HEK293T (cell line): ENCODE results near the gene MFAP2.

ENCODE experiments used
- CTCF ChIA-PET: fragments of 350-600 bp; formaldehyde crosslinking; extraction: SDS; loops from one replicate; lab custom pipeline; 2021; ENCODE audit warnings: antibody characterized with exemption, inconsistent platforms; lab: Yijun Ruan, JAX
- POLR2A ChIA-PET: fragments of 350-600 bp; formaldehyde crosslinking; extraction: SDS; loops from one replicate; lab custom pipeline; 2020; ENCODE audit warnings: antibody characterized with exemption, inconsistent platforms; lab: Yijun Ruan, JAX
- DNase-seq: peaks from one replicate; pipeline ENCODE4 v3.0.0; 2012; ENCODE audit warnings: mixed read lengths; ENCODE audit errors: extremely low spot score
- ARNT ChIP-seq: fragments of 450-650 bp; IDR thresholded peaks from 2 replicates; pipeline ENCODE4 v1.6.1; 2017; ENCODE audit warnings: mild to moderate bottlenecking
- BHLHE40 ChIP-seq: fragments of 450-650 bp; IDR thresholded peaks from 2 replicates; pipeline ENCODE4 v1.6.1; 2016; ENCODE audit warnings: mild to moderate bottlenecking, moderate library complexity, borderline replicate concordance
- CTBP1 ChIP-seq: fragments of 450-650 bp; IDR thresholded peaks from 2 replicates; pipeline ENCODE4 v1.6.1; 2016; ENCODE audit warnings: borderline replicate concordance
- ELF4 ChIP-seq: fragments of 450-650 bp; IDR thresholded peaks from 2 replicates; pipeline ENCODE4 v1.6.1; 2017; ENCODE audit warnings: antibody characterized with exemption
- FOXA1 ChIP-seq: fragments of 450-650 bp; IDR thresholded peaks from 2 replicates; pipeline ENCODE4 v1.6.1; 2016; ENCODE audit warnings: mild to moderate bottlenecking
- FOXK2 ChIP-seq: fragments of 450-650 bp; IDR thresholded peaks from 2 replicates; pipeline ENCODE4 v1.6.1; 2016; ENCODE audit warnings: mild to moderate bottlenecking
- FOXM1 ChIP-seq: fragments of 450-650 bp; IDR thresholded peaks from 2 replicates; pipeline ENCODE4 v1.6.1; 2017; ENCODE audit warnings: mild to moderate bottlenecking, borderline replicate concordance
- HDGF ChIP-seq: fragments of 450-650 bp; IDR thresholded peaks from 2 replicates; pipeline ENCODE4 v1.6.1; 2017; ENCODE audit warnings: antibody characterized with exemption, borderline replicate concordance
- L3MBTL2 ChIP-seq: fragments of 450-650 bp; conservative IDR thresholded peaks from 2 replicates; pipeline ENCODE4 v1.6.1; 2016; ENCODE audit warnings: mild to moderate bottlenecking
- LEF1 ChIP-seq: fragments of 450-650 bp; IDR thresholded peaks from 2 replicates; pipeline ENCODE4 v1.6.1; 2017; ENCODE audit warnings: mild to moderate bottlenecking, borderline replicate concordance
- NFRKB ChIP-seq: fragments of 450-650 bp; IDR thresholded peaks from 2 replicates; pipeline ENCODE4 v1.6.1; 2016; ENCODE audit warnings: mild to moderate bottlenecking, moderate library complexity
- SP1 ChIP-seq: fragments of 450-650 bp; IDR thresholded peaks from 2 replicates; pipeline ENCODE4 v1.6.1; 2017
- SUZ12 ChIP-seq: fragments of 450-650 bp; IDR thresholded peaks from 2 replicates; pipeline ENCODE4 v1.6.1; 2016; ENCODE audit warnings: mild to moderate bottlenecking
- TARDBP ChIP-seq: fragments of 450-650 bp; IDR thresholded peaks from 2 replicates; pipeline ENCODE4 v1.6.1; 2016
- ZNF384 ChIP-seq: fragments of 450-650 bp; IDR thresholded peaks from 2 replicates; pipeline ENCODE4 v1.6.1; 2016
- TF ChIP-seq, protein P1 (sequence below): fragments of 450-650 bp; IDR thresholded peaks from 2 replicates; pipeline ENCODE4 v1.6.1; 2016

MFAP2 gene

DNA sequence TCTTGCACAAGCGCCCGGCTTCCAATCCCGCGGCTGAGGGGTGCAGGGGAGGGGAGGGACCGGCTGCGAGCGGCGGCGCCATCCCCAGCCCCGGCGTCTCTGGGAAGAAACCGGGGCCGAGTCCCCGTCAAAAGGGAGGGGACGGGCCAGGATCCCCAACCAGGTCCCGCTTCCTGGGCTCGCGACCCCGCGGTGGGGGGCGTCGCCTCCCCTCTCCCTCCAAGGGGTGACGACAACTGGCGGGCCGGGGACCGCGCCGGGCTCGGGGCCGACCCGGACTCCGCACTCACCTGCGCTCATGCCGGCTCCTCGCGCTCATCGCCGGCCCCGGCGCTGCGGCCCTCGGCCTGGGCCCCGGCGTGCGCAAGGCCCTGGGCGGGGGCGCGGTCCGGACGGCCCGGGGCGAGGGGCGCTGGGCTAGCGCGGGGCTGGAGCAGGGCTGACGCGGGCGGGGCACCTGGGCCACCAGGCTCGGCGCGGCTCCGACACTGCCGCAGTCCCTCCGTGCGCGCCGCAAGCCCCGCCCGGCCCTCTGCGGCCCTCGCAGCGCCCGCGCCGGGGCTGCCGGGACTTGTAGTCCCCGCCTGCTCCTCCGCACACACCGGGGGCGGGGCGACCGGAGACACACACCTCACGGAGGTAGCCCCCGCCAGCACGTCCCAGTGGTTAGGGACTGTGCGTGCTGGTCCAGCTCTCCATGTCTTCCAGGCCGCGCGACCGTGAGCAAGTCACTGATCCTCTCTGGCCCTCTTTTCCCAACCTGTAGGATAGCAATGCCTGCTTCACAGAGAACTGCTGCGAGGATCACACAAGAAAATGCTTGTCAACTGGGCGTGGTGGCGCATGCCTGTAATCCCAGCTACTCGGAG is 31.3 kb upstream of the MFAP2 start, which contains the start of gene ATP13A2:
Gene ATP13A2, minus strand, starts transcription at position 490 of the 869 bp plus-strand sequence. Its CDS starts 190 bp downstream, at position 300.
- TF ChIP-seq FOXM1 (peak; percentile 57; the same call in 1 of the 2 replicates), TARDBP (no peak), FOXK2 (no peak), BHLHE40 (no peak)
- POLR2A ChIA-PET, result interaction anchor here (1.2 kb wide), 1 partner anchor 11 kb away, joined by 6 read pairs; no protein-coding TSS in a partner anchor
- peak; percentile 92 for DNase-seq
- CTCF ChIA-PET, result interaction anchor here (0.6 kb wide), 1 partner anchor 25 kb away, joined by 3 read pairs; no protein-coding TSS in a partner anchor

GRCh38 chr1:17011092-17011438 is 30.6 kb upstream of the MFAP2 start:
- POLR2A ChIA-PET, result no interaction called here
- CTCF ChIA-PET, result interaction anchor here (1.0 kb wide), 1 partner anchor 24 kb away, joined by 4 read pairs; no protein-coding TSS in a partner anchor
- TF ChIP-seq ZNF384 (no peak), FOXM1 (no peak)
- DNase-seq, result no peak

- ChIA-PET POLR2A (no interaction called here), CTCF (interaction anchor here (0.6 kb wide), 2 partner anchors 28 to 47 kb away, joined by 4 to 10 read pairs; no protein-coding TSS in a partner anchor)
- DNase-seq, result no peak
- TF ChIP-seq ELF4 (no peak), ZNF384 (no peak), LEF1 (no peak), ARNT (no peak), SUZ12 (no peak), FOXM1 (no peak), FOXA1 (no peak), CTBP1 (no peak)
Observed at GRCh38 chr1:17009706-17010105, 29.3 kb upstream of the MFAP2 start.

- POLR2A ChIA-PET, result interaction anchor here (1.1 kb wide), 1 partner anchor 106 kb away, joined by 3 read pairs; no protein-coding TSS in a partner anchor
- CTCF ChIA-PET, result no interaction called here
- no peak for TF ChIP-seq LEF1
- no peak for TF ChIP-seq L3MBTL2
- TF ChIP-seq BHLHE40, result no peak
- TF ChIP-seq ELF4, result no peak
- TF ChIP-seq SP1, result no peak
- no peak for TF ChIP-seq HDGF
- TF ChIP-seq, protein P1, sequence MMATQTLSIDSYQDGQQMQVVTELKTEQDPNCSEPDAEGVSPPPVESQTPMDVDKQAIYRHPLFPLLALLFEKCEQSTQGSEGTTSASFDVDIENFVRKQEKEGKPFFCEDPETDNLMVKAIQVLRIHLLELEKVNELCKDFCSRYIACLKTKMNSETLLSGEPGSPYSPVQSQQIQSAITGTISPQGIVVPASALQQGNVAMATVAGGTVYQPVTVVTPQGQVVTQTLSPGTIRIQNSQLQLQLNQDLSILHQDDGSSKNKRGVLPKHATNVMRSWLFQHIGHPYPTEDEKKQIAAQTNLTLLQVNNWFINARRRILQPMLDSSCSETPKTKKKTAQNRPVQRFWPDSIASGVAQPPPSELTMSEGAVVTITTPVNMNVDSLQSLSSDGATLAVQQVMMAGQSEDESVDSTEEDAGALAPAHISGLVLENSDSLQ, result no peak
- no peak for DNase-seq
Observed at GRCh38 chr1:17008208-17008855, 27.9 kb upstream of the MFAP2 start.

GRCh38 chr1:17007121-17007520 is 26.7 kb upstream of the MFAP2 start:
- CTCF ChIA-PET, result no interaction called here
- no peak for DNase-seq
- no peak for TF ChIP-seq CTBP1
- TF ChIP-seq SP1, result no peak
- TF ChIP-seq HDGF, result no peak
- no peak for TF ChIP-seq ELF4
- TF ChIP-seq LEF1, result no peak
- no peak for TF ChIP-seq FOXM1
- TF ChIP-seq BHLHE40, result no peak
- TF ChIP-seq ARNT, result no peak
- no peak for TF ChIP-seq ZNF384
- TF ChIP-seq SUZ12, result no peak
- no peak for TF ChIP-seq FOXK2
- POLR2A ChIA-PET, result no interaction called here

GRCh38 chr1:17005365-17005740 is 24.9 kb upstream of the MFAP2 start:
- DNase-seq, result no peak
- CTCF ChIA-PET, result interaction anchor here (1.0 kb wide), 1 partner anchor 18 kb away, joined by 4 read pairs; no protein-coding TSS in a partner anchor
- POLR2A ChIA-PET, result no interaction called here
- TF ChIP-seq FOXK2 (no peak), NFRKB (no peak), SP1 (no peak), LEF1 (no peak), ELF4 (no peak), SUZ12 (no peak), CTBP1 (no peak), L3MBTL2 (no peak), HDGF (no peak)
- TF ChIP-seq, protein P1, result no peak
